Tibial nerve (tissue), 4 donors: ENCODE measurements around the gene SNX11.

Source experiments
- CTCF ChIP-seq, 5 experiments: fragments of 200-600 bp in 3 of 5; fragments of 450-650 bp in 2 of 5; sonication (generic) in 3 of 5; IDR thresholded peaks; one replicate each; pipeline ENCODE4 v1.5.1; 2016 to 2019; ENCODE audit warnings: antibody characterized with exemption in 5 of 5, mild to moderate bottlenecking in 3 of 5, moderate library complexity in 2 of 5
- EP300 ChIP-seq, 2 donors: sonication (generic); formaldehyde crosslinking; IDR thresholded peaks; one replicate each; pipeline ENCODE4 v1.6.1; 2017; ENCODE audit warnings: antibody characterized with exemption in 2 of 2, mild to moderate bottlenecking in 1 of 2
- POLR2A ChIP-seq, 2 donors: fragments of 450-650 bp; IDR thresholded peaks; one replicate each; pipeline ENCODE4 v1.6.1; 2017; ENCODE audit warnings: antibody characterized with exemption in 2 of 2, mild to moderate bottlenecking in 2 of 2, moderate library complexity in 2 of 2

- TF ChIP-seq CTCF (IDR thresholded peaks at IDR 0.05) (no peak), POLR2A (IDR thresholded peaks at IDR 0.05) (no peak), EP300 (IDR thresholded peaks at IDR 0.05) (no peak)
Observed at GRCh38 chr17:48134912-48135480, 27.4 kb downstream of the SNX11 start.
